GM18505 (cell line): ENCODE measurements around the gene AJAP1.
"Not testable (repeated sequence)": the region's sequence is repeated elsewhere in the genome, so short reads cannot be mapped to it uniquely, and the experiment has no call there.

Experiments
- ATAC-seq: cut with Tn5 transposase; IDR thresholded peaks from one replicate; pipeline ENCODE4 v1.9.1; 2021; ENCODE audit not compliant: unreplicated experiment
- POLR2A ChIP-seq: IDR thresholded peaks from 4 replicates; pipeline ENCODE4 v1.6.1; 2011; ENCODE audit warnings: borderline replicate concordance; ENCODE audit not compliant: insufficient read depth, insufficient read length; ENCODE audit errors: extremely low read depth

AJAP1 gene

GRCh38 chr1:4657244-4657789 lies 2.9 kb downstream of the AJAP1 start:
- no peak for ATAC-seq
- TF ChIP-seq POLR2A = no peak

- ATAC-seq = no peak
- TF ChIP-seq POLR2A = no peak
These were observed 3.6 kb downstream of the AJAP1 start for GRCh38 chr1:4657960-4658541.

GRCh38 chr1:4658643-4659628 lies 4.5 kb downstream of the AJAP1 start:
- TF ChIP-seq POLR2A = no peak
- ATAC-seq = no peak

- ATAC-seq = no peak
- TF ChIP-seq POLR2A = no peak
These were observed 6.6 kb downstream of the AJAP1 start for GRCh38 chr1:4660917-4661594.

GRCh38 chr1:4661595-4661917 lies 7.1 kb downstream of the AJAP1 start:
- no peak for TF ChIP-seq POLR2A

GRCh38 chr1:4662168-4662567 lies 7.8 kb downstream of the AJAP1 start:
- TF ChIP-seq POLR2A = no peak
- no peak for ATAC-seq

More at GRCh38 chr1:4661595-4661917, 7.1 kb downstream of the AJAP1 start:
- no peak for ATAC-seq

GRCh38 chr1:4662723-4663122 lies 8.3 kb downstream of the AJAP1 start:
- no peak for ATAC-seq
- no peak for TF ChIP-seq POLR2A

- TF ChIP-seq POLR2A = no peak
- no peak for ATAC-seq
These were observed 9.7 kb downstream of the AJAP1 start for GRCh38 chr1:4664095-4664494.

- no peak for TF ChIP-seq POLR2A
- no peak for ATAC-seq
These were observed 10.2 kb downstream of the AJAP1 start for GRCh38 chr1:4664606-4665005.

GRCh38 chr1:4665456-4665855 lies 11.0 kb downstream of the AJAP1 start:
- no peak for TF ChIP-seq POLR2A
- ATAC-seq = no peak

- not testable (repeated sequence) for ATAC-seq
These were observed 12.3 kb downstream of the AJAP1 start for GRCh38 chr1:4666683-4667082.

GRCh38 chr1:4668743-4669700 lies 14.6 kb downstream of the AJAP1 start:
- no peak for ATAC-seq
- no peak for TF ChIP-seq POLR2A

- TF ChIP-seq POLR2A = no peak
- ATAC-seq = no peak
These were observed 15.9 kb downstream of the AJAP1 start for GRCh38 chr1:4670265-4670664.

- no peak for TF ChIP-seq POLR2A
These were observed 17.4 kb downstream of the AJAP1 start for GRCh38 chr1:4671828-4672227.

More at GRCh38 chr1:4671828-4672227, 17.4 kb downstream of the AJAP1 start:
- no peak for ATAC-seq
